Hematopoietic multipotent progenitor cell (in vitro differentiated cells): ENCODE results near the gene TEKT5. TPM values are rescaled to one million over a fixed set of nuclear protein-coding genes. Genes with fewer than 3 reads are reported as not detected.
A peak's percentile ranks its signal among the peaks of the same experiment; 100 is the strongest.
"Not testable (repeated sequence)": the region's sequence is repeated elsewhere in the genome, so short reads cannot be mapped to it uniquely, and the experiment has no call there.

Source experiments
- DNase-seq, 3 donors: peaks; one replicate each; pipeline ENCODE4 v3.0.0-alpha.2; 2011 to 2015; ENCODE audit warnings: low read depth in 2 of 3, low spot score in 2 of 3
- total RNA-seq: library from RNA; depleted of rRNA; stranded (reverse); fragments of >200 nt; gene quantifications from one replicate; pipeline ENCODE4 v1.2.3, GENCODE V29; 2012

The TEKT5 gene
- total RNA-seq, 1 donor, result under 0.01 TPM

- DNase-seq, result no peak
Observed at GRCh38 chr16:10685709-10686108, 9.0 kb downstream of the TEKT5 start.

GRCh38 chr16:10684511-10685151 lies 10.1 kb downstream of the TEKT5 start:
- DNase-seq, result no peak

DNA sequence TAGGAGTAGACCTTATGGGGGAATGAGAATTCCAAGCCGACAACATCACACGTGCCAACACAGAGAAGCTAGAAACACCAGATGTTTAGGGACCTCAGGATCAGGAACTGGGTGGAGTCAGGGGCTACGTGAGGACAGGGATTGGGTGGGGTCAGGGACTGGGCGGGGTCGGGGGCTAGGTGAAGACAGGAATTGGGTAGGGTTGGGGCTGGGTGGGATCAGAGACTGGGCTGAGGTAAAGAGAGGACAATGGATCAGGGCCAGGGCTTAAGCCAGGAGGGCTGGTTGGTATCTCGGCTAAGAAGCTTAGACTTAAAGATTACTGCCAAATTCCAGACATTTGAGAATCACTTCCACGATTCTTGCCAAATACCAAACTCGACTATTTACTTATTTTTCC lies 11.6 kb downstream of the TEKT5 start:
- no peak for DNase-seq

DNA sequence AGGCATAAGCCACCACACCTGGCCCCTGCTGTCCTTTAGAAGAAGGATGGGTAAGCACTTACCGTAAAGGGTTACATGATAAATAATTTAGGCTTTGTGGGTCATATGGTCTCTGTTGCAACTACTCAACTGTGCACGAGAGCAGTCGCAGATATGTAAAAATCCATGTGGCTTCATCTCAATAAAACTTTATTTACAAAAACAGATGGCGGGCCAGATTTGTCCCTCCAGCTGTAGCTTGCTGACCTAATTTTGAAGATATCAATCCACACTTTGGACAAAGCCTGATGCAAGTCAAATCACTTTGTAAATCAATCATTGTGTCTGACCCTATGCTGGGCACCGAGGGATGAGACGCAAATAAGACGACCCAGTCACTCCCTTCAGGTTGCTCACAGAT lies 12.1 kb downstream of the TEKT5 start:
- DNase-seq, result no peak

GRCh38 chr16:10681310-10682308 lies 13.1 kb downstream of the TEKT5 start:
- no peak for DNase-seq

DNA sequence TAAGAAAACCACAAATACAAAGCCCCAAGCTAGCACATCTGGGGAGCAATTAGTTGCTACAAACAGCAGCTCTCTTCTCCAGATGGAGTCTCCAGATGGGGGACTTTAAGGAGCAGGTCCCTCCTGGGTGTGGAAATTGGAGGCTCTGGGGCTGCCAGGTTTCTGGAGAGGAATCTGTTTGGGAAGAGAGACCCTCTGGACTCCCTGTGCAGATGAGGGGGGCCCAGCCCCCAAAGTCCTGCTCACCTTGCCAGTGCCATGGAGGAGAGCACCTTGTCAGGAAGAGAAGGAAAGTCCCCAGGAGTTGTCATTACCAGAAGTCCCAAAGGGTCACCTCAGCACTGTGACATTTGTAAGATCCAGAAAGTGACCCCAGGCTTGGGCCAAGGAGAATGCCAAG lies 14.8 kb downstream of the TEKT5 start:
- DNase-seq, result no peak

GRCh38 chr16:10679441-10679840 lies 15.3 kb downstream of the TEKT5 start:
- DNase-seq, result not testable (repeated sequence)

DNA sequence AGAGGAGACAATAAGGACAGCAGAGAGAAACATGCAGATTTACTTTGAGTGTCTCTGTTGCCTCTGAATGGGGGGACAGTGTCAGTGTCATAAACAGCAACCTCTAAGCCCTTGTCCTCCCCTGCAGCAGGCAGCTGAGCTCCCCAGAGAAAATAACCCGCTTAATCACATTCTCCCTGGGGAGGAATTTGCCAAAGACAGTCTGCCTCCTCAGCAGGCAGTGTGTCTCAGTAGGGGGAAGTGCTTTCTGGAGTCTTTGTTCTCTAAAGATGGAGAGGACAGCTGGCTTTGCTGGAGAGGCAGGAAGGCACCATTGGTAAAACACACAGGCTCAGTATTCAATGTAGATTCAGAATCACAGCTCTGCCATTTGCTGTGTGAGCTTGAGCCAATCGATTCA lies 16.1 kb downstream of the TEKT5 start:
- DNase-seq, result peak in 1 of 3 donors; percentile 1

DNA sequence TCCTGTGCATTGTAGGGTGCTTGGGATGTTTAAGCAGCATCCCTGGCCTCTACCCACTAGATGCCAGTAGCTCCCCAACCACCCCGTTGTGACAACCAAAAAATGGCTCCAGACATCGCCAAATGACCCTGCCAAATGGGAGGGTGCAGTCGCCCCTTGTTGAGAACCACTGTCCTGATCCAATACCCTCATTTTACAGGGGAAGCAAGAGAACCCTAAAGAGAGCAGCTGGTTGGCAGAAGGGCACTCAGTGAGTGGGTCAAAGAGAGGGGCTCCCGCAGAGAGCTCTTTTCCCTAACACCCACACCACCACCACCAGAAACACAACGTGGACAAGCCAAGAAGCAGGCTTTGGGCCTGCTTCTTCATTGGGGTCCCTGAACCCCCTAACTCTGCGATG lies 18.4 kb downstream of the TEKT5 start:
- no peak for DNase-seq

GRCh38 chr16:10675861-10676260 lies 18.9 kb downstream of the TEKT5 start:
- no peak for DNase-seq

DNA sequence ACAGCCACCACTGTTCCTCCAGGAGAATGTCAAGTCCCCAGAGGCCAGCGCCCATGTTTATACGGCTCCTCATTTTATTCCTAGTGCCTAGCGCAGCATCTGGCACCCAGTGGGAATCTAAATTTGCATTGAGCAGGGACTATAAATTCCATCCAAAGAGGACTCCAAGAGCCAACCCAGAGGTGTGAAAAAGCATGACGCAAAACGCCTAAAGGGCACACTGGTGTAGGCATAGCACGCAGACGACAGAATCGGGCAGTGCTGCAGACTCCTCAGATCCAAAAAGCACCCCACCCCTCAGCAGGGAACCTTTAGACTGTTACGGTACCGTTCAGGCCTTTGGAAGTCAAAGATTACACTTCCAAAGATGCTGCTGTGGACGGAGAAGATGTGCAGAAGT lies 19.5 kb downstream of the TEKT5 start:
- DNase-seq, result no peak

DNA sequence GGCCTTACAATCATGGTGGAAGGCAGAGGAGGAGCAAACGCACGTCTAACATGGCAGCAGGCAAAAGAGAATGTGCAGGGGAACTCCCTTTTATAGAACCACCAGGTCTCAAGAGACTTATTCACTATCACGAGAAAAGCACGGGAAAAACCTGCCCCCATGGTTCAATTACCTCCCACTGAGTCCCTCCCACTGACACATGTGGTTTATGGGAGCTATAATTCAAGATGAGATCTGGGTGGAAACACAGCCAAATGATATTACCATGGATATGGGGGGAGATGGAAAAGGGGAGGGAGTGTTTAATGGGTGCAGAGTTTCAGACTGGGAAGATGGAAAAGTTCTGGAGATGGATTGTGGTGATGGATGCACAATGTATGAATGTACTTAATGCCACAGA lies 23.0 kb downstream of the TEKT5 start:
- DNase-seq, result no peak

DNA sequence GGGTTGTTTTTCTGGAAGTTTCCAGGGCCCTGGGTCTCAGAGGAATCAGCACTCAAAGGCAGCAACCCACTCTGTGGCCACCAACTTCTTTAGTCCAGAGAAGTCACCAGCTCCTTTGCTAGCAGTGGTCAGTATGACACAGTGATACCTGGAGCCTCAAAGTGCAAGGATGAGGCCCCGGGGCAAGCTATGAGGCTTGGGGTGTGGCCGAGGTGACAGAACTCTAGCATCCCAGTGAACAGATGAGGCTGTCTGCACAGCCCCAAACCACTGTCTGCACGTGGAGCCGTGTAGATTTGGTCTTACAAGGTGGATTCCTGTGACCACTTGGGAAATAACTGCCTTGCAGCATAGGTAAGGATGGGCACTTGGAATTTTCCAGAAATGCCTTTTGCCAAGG lies 24.9 kb downstream of the TEKT5 start:
- DNase-seq, result no peak

GRCh38 chr16:10668322-10669045 lies 26.2 kb downstream of the TEKT5 start:
- peak in 1 of 3 donors; percentile 7 for DNase-seq

- DNase-seq, result no peak
Observed at GRCh38 chr16:10667239-10667638, 27.5 kb downstream of the TEKT5 start.

DNA sequence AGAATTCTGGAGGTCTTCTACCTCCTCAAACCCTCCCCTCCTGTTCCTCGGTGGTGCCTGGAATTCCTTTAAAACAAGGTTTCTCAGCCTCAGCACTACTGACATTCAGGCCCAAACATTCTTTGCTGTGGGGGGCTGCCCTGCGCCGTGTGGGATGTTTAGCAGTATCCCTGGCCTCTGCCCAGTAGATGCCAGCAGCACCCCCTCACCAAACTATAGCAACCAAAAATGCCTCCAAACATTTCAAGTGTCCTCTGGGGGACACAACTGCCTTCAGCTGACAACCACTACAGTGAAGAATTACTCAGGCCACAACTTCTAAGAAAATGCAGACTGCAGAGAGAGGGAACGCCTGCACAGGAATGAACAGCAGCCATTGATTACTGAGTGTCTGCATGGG lies 28.4 kb downstream of the TEKT5 start:
- no peak for DNase-seq

DNA sequence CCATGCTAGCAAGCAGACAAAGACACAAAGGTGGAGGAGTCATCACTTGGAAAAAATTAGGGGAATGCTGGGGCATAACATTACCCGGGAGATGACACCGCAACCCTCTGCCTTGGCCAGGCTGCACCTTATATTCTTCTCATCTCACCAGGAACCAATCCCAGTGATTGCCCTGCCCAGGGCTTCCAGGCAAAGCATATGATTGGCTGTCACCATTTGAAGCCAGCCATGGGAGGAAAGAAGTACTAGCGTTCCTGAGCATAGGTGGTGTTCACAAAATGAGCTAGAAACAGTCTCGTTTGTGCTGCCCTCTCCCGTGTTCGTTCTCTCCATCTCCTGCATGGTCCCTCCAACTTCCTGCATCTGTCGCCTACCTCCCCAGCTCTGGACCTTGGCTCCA lies 29.6 kb downstream of the TEKT5 start:
- no peak for DNase-seq

GRCh38 chr16:10664720-10665126 lies 30.0 kb downstream of the TEKT5 start:
- DNase-seq, result no peak

DNA sequence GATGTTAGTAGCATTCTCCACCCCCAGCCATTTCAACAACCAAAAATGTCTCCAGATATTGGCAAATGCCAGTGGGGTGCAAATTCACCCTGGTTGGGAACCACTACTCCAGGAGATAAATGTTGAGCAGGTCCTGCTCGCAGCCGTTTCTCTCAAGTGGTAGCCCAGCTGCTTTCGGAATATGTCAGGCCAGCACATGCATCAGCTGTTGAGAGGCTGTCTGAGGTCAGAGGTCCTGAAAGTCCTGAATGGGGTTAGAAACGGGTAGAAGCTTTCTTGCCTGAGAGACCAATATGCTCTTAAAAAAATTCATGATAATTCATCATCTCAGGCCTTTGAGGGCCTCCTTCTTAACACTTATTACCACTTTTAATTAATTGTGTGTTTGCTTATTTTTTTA lies 31.0 kb downstream of the TEKT5 start:
- no peak for DNase-seq

DNA sequence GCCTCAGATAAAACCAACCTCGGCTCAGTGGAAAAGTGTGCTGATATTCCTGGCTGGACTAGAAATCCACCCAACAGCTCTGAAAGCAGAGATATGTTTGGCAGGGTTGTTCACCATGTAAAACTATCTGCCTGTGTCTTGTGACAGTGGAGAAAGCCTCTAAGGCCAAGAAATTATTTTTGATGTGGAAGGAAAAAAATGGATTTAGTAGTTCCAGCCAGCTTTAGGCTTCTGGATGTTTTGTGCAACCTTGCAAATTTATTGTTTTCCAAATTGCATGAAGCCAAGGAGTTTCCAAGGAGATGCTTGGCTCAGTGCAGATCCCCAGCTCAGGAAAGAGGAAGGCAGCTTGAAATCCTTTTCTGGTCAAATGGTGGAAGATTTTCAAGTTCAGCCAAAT lies 31.6 kb downstream of the TEKT5 start:
- no peak for DNase-seq

DNA sequence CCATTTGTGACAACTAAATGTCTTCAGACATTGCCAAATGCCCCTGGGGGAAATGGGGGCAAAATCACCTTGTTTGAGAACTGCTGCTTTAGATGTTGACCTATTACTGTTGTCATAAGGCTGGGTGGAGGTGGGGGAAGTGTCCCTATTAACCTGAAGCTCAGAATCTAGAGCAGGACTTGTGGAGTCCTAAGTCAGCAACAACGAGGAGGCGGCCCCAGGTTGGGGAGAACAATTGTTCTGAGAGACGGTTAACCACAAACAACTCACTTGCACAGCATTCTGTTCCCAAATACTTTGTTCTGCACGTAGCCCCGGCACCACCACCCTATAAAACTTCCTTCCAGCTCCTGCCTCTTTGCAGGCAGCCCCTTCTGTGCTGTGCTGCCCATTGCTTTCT lies 32.5 kb downstream of the TEKT5 start:
- DNase-seq, result no peak
